NCI-H1048 (cell line): ENCODE measurements around the gene LCE3E.
"Not testable (repeated sequence)": the region's sequence is repeated elsewhere in the genome, so short reads cannot be mapped to it uniquely, and the experiment has no call there.

ENCODE experiments used
- DNase-seq: peaks from one replicate; lab custom pipeline; 2025; lab: John Stamatoyannopoulos, UW

Gene LCE3E

GRCh38 chr1:152566681-152567080, at the start of gene LCE3E:
LCE3E (minus strand) TSS chr1:152566780; CDS start chr1:152566208, 572 bp downstream.
- DNase-seq: no peak

DNA sequence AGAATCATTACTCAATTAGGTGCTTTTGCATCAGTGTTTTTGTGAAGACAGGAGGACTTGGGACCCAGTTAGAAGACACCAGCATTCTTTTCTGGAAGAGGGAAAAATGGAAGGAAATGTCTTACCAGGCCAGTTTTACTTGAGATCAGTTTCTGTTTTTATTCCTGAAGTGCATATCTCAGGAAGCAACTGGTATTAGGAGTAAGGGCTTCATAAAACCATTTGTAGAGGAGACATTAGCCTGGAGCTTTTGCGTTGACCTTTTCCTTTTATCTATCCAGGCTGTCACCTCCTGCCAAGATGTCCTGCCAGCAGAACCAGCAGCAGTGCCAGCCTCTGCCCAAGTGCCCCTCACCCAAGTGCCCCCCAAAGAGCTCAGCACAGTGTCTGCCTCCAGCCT, 46.9 kb upstream of the LCE3E start, which contains the start of gene LCE3B:
LCE3B (plus strand) TSS at position 301 of the 400 bp plus-strand sequence; CDS start at position 301, 0 bp downstream.
- DNase-seq: no peak

DNA sequence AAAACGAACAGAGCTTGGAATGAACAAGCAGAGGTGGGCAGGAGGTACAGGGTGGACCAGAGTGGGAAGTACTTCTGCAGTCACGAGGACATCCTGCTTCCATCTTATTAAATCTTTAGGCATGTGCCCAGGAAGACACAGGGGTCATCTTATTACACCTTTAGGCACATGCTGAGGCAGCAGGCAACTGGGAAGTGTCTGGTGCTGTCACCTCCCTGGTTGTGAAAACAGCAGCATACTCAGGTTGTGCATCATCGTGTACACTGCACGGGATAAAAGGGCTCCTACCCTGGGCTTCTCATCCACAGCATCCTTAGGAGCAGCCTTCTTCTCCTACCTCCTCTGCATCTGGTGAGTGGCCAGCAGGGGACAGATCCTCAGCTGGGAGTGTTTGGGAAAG, 33.4 kb upstream of the LCE3E start, which contains the start of gene LCE3C:
LCE3C (plus strand) TSS at position 301 of the 400 bp plus-strand sequence. CDS start 498 bp downstream, outside the sequence.
- no peak for DNase-seq

DNA sequence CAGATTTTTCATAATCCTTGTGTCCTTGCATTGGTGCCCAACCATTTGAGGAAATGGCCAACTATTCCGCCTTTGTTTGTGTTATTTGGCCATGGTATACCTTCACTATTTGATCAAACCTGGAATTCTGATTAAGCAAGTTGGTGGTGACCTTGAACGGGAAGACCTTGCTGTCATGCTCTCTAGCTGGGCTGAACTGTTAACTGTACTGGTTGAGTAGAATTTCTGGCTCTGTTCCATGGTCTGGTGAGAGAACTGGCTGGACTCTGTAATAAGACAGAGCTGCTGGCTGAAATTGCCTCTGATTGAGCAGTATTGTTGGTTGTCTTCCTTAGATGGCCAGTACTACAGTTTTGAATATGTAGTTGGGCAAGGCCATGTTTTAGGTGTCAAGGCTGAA, 30.4 kb upstream of the LCE3E start:
- no peak for DNase-seq

DNA sequence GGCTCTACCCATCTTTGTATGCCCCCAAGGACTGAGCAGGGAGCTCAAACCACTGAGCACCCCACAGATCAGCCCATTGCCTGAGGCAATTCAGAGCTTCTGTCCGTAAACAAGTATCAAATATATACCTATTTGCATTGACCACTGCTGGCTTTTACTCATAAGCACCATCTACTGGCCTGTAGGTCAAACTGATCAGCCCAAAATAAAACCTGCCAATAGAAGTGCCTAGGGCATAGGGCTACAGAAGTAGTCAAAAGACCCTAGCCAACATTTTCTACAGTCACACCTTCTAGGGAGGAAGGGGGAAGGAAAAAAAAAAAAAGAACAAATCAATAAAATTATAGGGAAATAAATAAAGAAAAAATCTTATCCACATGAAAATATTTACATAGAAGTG, 19.0 kb upstream of the LCE3E start:
- no peak for DNase-seq

GRCh38 chr1:152582647-152583046, 16.1 kb upstream of the LCE3E start:
- DNase-seq: no peak

DNA sequence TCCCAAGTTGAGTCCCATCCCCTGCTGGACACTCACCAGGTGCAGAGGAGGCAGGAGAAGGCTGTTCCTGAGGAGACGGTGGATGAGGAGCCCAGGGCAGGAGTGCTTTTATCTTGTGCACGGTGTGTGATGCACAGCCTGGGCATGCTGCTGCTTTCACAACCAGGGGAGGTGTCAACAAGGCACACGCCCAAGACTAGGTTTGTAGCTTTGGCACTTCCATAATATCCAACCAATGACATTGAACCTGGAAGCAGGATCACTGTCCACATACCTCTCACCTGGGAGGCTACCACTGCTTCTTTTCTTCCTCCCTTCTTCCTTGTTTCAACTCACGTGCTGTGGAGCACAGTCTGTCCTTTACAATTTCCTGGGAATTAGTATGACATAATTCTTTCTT, 13.9 kb upstream of the LCE3E start, which contains the start of gene LCE3D:
LCE3D (minus strand) TSS at position 84 of the 400 bp plus-strand sequence. CDS start 580 bp downstream, outside the sequence.
- DNase-seq: no peak

DNA sequence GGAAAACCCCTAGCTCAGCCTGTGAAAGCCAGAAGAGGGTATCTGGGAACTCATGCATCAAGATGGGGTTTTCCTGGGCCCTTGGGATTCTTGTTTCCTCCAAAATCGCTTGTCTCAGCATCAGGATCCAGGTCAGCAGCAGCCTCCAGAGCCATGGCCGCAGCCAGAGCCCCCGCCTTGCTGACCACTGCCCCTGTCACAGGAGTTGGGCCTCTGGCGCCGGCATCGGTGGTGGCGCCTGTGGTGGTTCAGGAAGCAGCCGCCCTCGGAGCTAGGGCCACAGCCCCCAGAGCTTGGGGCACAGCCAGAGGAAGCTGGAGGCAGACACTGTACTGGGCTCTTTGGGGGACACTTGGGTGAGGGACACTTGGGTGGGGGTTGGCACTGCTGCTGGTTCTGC, 12.9 kb upstream of the LCE3E start:
- DNase-seq: not testable (repeated sequence)

- no peak for DNase-seq
Measured at GRCh38 chr1:152577168-152577567, 10.6 kb upstream of the LCE3E start.

DNA sequence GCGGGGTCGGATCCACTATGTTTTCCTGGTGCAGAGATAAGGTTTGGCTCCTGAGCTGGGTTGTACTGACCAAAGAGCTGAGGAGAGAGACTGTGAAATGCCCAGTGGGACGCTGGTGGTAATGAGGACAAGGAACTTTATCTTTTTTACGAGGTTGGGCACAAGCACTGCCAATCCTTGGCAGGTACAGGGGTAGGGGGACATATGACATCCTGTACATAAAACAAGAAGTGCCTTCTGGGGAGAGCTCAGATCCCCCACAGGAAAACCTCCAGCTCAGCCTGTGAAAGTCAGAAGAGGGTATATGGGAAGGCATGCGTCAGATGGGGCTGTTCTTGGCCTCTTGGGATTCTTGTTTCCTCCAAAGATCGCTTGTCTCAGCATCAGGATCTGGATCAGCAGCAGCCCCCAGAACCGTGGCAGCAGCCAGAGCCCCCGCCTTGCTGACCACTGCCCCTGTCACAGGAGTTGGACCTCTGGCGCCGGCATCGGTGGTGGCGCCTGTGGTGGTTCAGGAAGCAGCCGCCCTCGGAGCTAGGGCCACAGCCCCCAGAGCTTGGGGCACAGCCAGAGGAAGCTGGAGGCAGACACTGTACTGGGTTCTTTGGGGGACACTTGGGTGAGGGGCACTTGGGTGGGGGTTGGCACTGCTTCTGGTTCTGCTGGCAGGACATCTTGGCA, 905 bp downstream of the LCE3E start:
- no peak for DNase-seq

- no peak for DNase-seq
Measured at GRCh38 chr1:152565115-152565514, 1.5 kb downstream of the LCE3E start.

- not testable (repeated sequence) for DNase-seq
Measured at GRCh38 chr1:152548358-152548757, 18.2 kb downstream of the LCE3E start.

GRCh38 chr1:152546704-152547103, 19.9 kb downstream of the LCE3E start:
- DNase-seq: no peak

GRCh38 chr1:152543820-152544219, 22.8 kb downstream of the LCE3E start:
- DNase-seq: no peak

DNA sequence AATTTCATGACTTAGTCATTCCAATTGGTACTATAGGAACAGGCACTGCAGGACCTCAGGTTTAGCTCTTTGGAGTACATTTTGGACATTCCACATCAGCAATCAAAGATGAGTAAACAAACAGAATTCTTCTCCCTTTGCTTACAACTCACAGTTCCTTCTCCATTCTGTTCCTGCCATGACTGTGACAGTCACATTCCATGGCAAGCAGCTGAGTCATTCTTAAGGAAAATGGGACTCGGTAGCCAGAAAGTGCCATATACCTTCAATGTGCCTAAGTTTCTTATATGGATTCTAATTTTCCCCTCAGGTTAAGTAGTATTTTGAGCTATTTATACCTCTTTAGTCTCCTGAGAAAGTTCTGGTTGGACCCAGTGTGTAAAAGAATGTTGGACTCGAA, 26.7 kb downstream of the LCE3E start:
- no peak for DNase-seq

DNA sequence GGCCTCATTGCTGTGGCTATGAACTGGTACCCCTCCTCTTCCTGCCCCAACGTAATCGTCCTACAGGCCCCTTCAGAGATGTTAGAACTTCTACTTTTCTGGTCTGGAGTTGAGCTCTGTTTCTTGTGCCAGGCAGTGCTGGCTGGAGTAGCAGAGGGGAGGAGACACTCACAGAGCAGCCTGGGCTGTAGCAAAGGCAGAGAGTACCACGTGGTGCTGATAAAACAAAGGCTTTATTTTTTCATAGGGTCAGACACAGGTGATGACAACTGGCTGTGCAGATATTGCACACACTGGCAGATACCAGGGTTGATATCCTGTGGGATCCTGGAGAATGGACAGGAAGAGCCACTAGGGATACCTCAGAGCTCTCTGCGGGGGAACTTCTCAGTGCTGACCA, 29.1 kb downstream of the LCE3E start:
- no peak for DNase-seq

GRCh38 chr1:152535774-152536173, 30.8 kb downstream of the LCE3E start:
- no peak for DNase-seq

- peak; percentile 25 for DNase-seq
Measured at GRCh38 chr1:152533327-152533938, 33.1 kb downstream of the LCE3E start.

- no peak for DNase-seq
Measured at GRCh38 chr1:152525080-152525641, 41.4 kb downstream of the LCE3E start.

DNA sequence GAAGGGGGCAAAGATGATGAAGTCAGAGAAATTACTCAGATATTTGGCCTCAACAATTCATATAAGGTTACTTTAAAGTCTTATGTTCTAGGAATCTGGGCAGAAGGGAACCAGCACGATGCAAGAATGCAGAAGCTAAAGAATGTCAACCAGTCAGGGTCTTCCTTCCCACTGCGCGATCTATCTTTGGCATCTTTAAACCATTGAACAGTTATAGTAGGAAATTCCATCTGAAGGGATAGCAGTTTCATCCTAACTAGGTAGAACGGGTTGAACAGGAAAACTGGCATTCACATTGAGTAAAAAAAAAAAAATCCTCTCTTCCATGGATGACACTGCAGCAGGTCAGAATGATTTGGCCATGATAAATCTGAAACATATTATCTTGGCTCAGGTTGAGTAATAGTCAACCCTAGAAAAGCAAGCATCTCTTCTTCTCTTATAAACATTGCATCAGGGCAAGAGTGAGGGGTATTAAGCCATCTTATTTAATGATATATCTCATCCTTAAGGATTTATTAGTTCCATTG, 46.0 kb downstream of the LCE3E start:
- DNase-seq: no peak

GRCh38 chr1:152519851-152520250, 46.7 kb downstream of the LCE3E start:
- DNase-seq: no peak

- no peak for DNase-seq
Measured at GRCh38 chr1:152517237-152517811, 49.3 kb downstream of the LCE3E start.
